Measurements from ENCODE around the gene PPP3CA. TPM values are rescaled to one million over a fixed set of nuclear protein-coding genes. Genes with fewer than 3 reads are reported as not detected.

Gene PPP3CA
- total RNA-seq, 1 experiment from 2014 or later = 40.2 TPM

- Histone ChIP-seq H3K27ac (no peak overlapping the region), H3K4me2 (no peak overlapping the region), H3K9me2 (ENCODE audit: insufficient read depth) (no peaks in the 10 kb centered on the region), H3K79me2 (ENCODE audit: low read depth) (no peaks in the 10 kb centered on the region), H3K4me1 (replicated peaks; ENCODE audit: insufficient read depth) (no peaks in the 10 kb centered on the region), H3F3A (ENCODE audit: insufficient read depth, low read depth) (no peaks in the 10 kb centered on the region), H4K20me1 (ENCODE audit: insufficient read depth) (no peaks in the 10 kb centered on the region), H2AFZ (no peak overlapping the region), H3K27me3 (ENCODE audit: insufficient read depth, low read depth) (no peaks in the 10 kb centered on the region), H3K4me3 (no peak overlapping the region), H3K36me3 (ENCODE audit: low read depth) (no peaks in the 10 kb centered on the region), H3K9me3 (ENCODE audit: insufficient read depth, low read depth) (no peaks in the 10 kb centered on the region)
- intact Hi-C loops (cut with micrococcal nuclease; ENCODE audit: unreplicated experiment) = no loop called here
- CTCF ChIA-PET = no interaction called here
- POLR2A ChIA-PET (ENCODE audit: unreplicated experiment) = no interaction called here
- BruUV-seq (replicated peaks) = no TSS peak
- DNase-seq = no peak
- TF ChIP-seq EZH2 (IDR thresholded peaks at IDR 0.05; ENCODE audit: low read depth) = no peak
- no peak for TF ChIP-seq CTCF (conservative IDR thresholded peaks at IDR 0.05)
These were observed 258.2 kb downstream of the PPP3CA start for GRCh38 chr4:101089168-101089567.

GRCh38 chr4:101086801-101087586 is 260.3 kb downstream of the PPP3CA start:
- H3K4me1 ChIP-seq (replicated peaks; ENCODE audit: insufficient read depth) = no peaks in the 10 kb centered on the region
- H3K27me3 ChIP-seq (ENCODE audit: insufficient read depth, low read depth) = no peaks in the 10 kb centered on the region
- no peak overlapping the region for H3K4me2 ChIP-seq
- no peak overlapping the region for H3K4me3 ChIP-seq
- no peak for TF ChIP-seq CTCF (conservative IDR thresholded peaks at IDR 0.05)
- TF ChIP-seq EZH2 (IDR thresholded peaks at IDR 0.05; ENCODE audit: low read depth) = no peak
- H3K27ac ChIP-seq = no peak overlapping the region
- DNase-seq = no peak
- no peaks in the 10 kb centered on the region for H3F3A ChIP-seq (ENCODE audit: insufficient read depth, low read depth)
- no peaks in the 10 kb centered on the region for H3K36me3 ChIP-seq (ENCODE audit: low read depth)
- no peaks in the 10 kb centered on the region for H4K20me1 ChIP-seq (ENCODE audit: insufficient read depth)
- no TSS peak for BruUV-seq (replicated peaks)
- POLR2A ChIA-PET (ENCODE audit: unreplicated experiment) = no interaction called here
- no peaks in the 10 kb centered on the region for H3K9me3 ChIP-seq (ENCODE audit: insufficient read depth, low read depth)
- CTCF ChIA-PET = no interaction called here
- H3K9me2 ChIP-seq (ENCODE audit: insufficient read depth) = no peaks in the 10 kb centered on the region
- intact Hi-C loops (cut with micrococcal nuclease; ENCODE audit: unreplicated experiment) = no loop called here
- H2AFZ ChIP-seq = no peak overlapping the region
- H3K79me2 ChIP-seq (ENCODE audit: low read depth) = no peaks in the 10 kb centered on the region

- no TSS peak for BruUV-seq (replicated peaks)
- no peak for DNase-seq
- CTCF ChIA-PET = no interaction called here
These were observed 264.2 kb downstream of the PPP3CA start for GRCh38 chr4:101083131-101083530.

More at GRCh38 chr4:101083131-101083530, 264.2 kb downstream of the PPP3CA start:
- Histone ChIP-seq H3K4me3 (no peak overlapping the region), H4K20me1 (ENCODE audit: insufficient read depth) (no peaks in the 10 kb centered on the region), H3K79me2 (ENCODE audit: low read depth) (no peaks in the 10 kb centered on the region), H3K9me3 (ENCODE audit: insufficient read depth, low read depth) (no peaks in the 10 kb centered on the region), H3K27me3 (ENCODE audit: insufficient read depth, low read depth) (no peaks in the 10 kb centered on the region), H2AFZ (no peak overlapping the region), H3K9me2 (ENCODE audit: insufficient read depth) (no peaks in the 10 kb centered on the region), H3K4me1 (replicated peaks; ENCODE audit: insufficient read depth) (no peaks in the 10 kb centered on the region), H3K36me3 (ENCODE audit: low read depth) (no peaks in the 10 kb centered on the region), H3K4me2 (no peak overlapping the region), H3K27ac (no peak overlapping the region), H3F3A (ENCODE audit: insufficient read depth, low read depth) (no peaks in the 10 kb centered on the region)
- intact Hi-C loops (cut with micrococcal nuclease; ENCODE audit: unreplicated experiment) = no loop called here
- POLR2A ChIA-PET (ENCODE audit: unreplicated experiment) = no interaction called here
- TF ChIP-seq CTCF (conservative IDR thresholded peaks at IDR 0.05) = no peak
- no peak for TF ChIP-seq EZH2 (IDR thresholded peaks at IDR 0.05; ENCODE audit: low read depth)
